C4-2B (cell line): ENCODE measurements around the gene MYCN.

Experiments
- H3K27ac ChIP-seq: fragments of 450-650 bp; 2 replicates; pipeline ENCODE4 v1.5.1; 2017
- CTCF ChIP-seq: fragments of 450-650 bp; conservative IDR thresholded peaks from 2 replicates; pipeline ENCODE4 v1.5.1; 2017; ENCODE audit warnings: mild to moderate bottlenecking
- ZFX ChIP-seq: fragments of 450-650 bp; IDR thresholded peaks from 2 replicates; pipeline ENCODE4 v1.6.1; 2017

Gene MYCN

DNA sequence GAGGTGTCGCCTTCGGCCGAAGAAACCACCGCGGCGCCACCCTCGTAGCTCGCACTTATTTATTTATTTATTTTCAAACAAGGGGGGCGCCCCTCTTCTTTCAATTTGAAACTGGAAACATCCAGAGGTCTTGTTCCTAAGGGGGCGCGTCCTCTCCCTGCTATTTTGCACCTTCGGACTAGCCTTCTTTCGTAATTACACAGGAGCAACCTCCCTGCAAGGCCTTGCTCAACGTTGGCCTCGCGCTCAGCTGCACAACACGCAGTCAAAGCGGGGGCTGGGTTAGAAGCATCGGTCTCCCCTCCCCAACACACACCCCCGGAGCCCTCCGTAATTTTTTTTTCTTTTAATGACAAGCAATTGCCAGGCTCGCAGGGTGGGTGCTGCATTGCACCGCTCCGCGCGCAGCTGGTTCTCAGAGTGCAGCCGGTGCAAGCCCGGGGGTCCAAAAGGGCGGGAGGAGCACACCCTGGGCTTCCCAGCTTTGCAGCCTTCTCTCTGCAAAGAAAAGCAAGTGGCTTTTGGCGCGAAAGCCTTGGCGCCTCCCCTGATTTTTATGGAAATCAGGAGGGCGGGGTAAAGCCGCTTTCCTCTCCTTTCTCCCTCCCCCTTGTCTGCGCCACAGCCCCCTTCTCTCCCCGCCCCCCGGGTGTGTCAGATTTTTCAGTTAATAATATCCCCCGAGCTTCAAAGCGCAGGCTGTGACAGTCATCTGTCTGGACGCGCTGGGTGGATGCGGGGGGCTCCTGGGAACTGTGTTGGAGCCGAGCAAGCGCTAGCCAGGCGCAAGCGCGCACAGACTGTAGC is at the start of gene MYCN:
TSS of gene MYCN (plus strand) at position 697 of the 807 bp plus-strand sequence. CDS start 1,515 bp downstream, outside the sequence.
- TF ChIP-seq CTCF: peak; percentile 56
- no peak for TF ChIP-seq ZFX
- no peak within 1 kb of the TSS for H3K27ac ChIP-seq

DNA sequence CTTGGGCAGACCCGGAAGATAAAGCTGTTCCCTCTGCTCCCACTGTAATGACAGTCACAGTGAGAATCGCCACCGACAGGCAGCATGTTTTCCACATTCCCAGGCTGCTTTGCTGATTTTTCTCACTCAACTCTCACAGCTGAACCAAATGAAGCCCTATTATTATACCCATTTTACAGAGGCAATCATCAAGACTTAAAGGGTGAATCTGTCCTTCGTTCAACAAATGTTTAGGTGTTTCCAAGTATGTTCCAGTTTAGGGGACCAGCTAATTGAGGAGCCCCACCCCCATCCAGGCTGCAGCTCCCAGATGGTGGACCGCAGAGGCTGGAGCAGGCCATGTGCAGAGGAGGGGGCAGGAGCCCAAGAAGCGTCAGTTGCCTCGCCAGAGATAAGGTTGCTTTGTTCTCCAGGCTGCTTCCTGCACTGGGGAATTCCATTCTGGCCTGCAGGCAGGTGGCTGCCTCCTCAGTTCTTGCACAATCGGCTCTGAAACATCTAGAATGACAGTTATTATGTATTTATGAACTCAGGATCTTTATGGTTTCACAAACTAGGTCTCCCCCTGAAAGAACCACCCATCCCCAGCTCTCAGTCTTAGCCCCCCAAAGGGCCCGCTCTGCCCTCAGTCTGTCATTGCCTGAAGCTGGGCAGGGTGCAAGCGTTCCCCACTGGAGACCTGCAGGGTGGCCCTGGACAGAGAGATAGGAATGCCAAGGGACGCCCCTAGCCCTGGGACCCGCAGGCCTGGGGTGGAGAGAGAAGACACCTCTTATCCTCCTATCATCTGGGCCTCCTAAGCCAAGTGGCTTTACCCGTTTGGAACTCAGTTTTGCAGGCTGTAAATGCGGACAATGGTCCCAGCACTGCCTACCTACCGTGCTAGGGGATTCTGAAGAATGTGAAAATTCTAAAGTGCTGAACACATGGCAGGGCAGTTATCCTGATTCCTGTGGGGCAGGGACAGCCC is 49.1 kb upstream of the MYCN start:
- no peak overlapping the region for H3K27ac ChIP-seq
- TF ChIP-seq CTCF: no peak
- TF ChIP-seq ZFX: no peak

GRCh38 chr2:15892151-15892880 is 48.0 kb upstream of the MYCN start:
- no peak overlapping the region for H3K27ac ChIP-seq
- TF ChIP-seq CTCF: no peak

DNA sequence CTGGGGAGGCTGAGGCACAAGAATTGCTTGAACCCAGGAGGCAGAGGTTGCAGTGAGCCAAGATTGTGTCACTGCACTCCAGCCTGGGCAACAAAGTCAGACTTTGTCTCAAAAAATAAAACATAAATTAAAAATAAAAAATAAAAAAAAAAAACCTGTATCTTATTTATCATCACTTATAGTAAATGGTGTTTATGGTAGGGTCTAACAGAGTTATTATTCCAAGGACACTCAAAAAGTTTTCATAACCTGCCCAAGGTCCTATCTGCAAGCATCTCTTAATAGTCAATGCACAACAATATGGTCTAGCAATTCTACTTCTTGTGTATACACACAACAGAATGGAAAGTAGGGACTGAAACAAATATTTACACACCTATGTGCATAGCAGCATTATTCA is 47.3 kb upstream of the MYCN start:
- H3K27ac ChIP-seq: no peak overlapping the region
- TF ChIP-seq CTCF (no peak), ZFX (no peak)

DNA sequence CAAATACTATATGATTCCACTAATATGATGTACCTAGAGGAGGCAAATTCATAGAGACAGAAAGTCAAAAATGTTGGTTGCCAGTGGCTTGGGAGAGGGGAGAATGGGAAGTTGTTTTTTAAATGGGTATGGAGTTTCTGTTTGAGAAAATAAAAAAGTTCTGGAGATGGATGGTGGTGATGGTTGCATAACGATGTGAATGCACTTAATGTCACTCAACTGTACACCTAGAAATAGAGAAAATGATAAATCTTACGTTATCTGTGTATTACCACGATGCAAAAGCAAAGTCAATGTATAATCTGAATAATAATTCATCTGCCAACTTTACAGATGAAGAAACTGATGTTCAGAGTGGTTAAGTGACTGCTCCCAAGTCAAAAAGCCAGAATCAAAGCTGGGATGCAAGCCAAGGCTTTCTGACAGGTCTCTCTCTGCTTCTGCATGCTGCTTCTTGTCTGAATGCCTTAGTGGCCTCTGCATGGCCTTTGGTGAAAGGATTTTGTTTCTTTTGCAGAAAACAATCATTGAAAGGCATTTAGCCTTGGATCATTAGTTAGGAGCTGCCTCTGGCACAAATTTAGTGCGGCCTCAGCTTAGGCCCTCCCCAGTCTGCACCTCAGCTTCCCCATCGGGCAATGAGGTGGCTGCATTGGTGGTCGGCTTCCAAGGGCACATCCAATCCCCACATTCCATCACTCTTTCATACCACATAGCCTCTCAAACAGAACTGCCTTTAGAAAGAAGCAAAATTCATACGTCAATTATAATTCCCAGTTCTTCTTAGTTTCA is 46.5 kb upstream of the MYCN start:
- no peak for TF ChIP-seq CTCF
- TF ChIP-seq ZFX: no peak
- H3K27ac ChIP-seq: peak overlapping the region; percentile 54

GRCh38 chr2:15894481-15895144 is 45.7 kb upstream of the MYCN start:
- no peak for TF ChIP-seq ZFX
- no peak for TF ChIP-seq CTCF
- H3K27ac ChIP-seq: peak overlapping the region; percentile 54
